ENCODE data around the gene UNC13A.

Gene UNC13A

DNA sequence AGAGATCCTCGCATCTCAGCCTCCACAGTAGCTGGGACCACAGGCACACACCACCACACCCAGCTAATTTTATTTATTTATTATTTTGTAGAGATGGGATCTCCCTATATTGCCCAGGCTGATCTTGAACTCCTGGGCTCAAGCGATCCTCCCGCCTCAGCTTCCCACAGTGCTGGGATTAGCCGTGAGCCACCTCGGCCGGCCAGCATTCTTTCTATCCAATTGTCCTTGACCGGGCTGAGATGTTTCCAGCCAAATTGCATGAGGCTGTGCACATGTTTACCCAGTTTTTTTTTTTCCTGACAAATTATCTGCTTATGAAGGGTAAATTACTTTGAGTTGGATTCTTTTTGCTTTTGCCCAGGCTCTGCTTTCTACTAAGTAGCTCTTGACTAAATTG, 28.2 kb downstream of the UNC13A start:
- H3K36me3 ChIP-seq = peaks cover 35% of the 10 kb centered on the region
- TF ChIP-seq, protein P1, sequence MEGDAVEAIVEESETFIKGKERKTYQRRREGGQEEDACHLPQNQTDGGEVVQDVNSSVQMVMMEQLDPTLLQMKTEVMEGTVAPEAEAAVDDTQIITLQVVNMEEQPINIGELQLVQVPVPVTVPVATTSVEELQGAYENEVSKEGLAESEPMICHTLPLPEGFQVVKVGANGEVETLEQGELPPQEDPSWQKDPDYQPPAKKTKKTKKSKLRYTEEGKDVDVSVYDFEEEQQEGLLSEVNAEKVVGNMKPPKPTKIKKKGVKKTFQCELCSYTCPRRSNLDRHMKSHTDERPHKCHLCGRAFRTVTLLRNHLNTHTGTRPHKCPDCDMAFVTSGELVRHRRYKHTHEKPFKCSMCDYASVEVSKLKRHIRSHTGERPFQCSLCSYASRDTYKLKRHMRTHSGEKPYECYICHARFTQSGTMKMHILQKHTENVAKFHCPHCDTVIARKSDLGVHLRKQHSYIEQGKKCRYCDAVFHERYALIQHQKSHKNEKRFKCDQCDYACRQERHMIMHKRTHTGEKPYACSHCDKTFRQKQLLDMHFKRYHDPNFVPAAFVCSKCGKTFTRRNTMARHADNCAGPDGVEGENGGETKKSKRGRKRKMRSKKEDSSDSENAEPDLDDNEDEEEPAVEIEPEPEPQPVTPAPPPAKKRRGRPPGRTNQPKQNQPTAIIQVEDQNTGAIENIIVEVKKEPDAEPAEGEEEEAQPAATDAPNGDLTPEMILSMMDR (IDR thresholded peaks at IDR 0.05; ENCODE audit: low read depth, low read length) = no peak
- H3K27ac ChIP-seq = no peak overlapping the region
- no peaks in the 10 kb centered on the region for H3K27me3 ChIP-seq (ENCODE audit: insufficient read depth, low read depth, severe bottlenecking)
- no peak for DNase-seq
- H3K9me3 ChIP-seq (ENCODE audit: severe bottlenecking) = no peaks in the 10 kb centered on the region
- H3K4me3 ChIP-seq (ENCODE audit: low read depth, low read length) = no peak overlapping the region

DNA sequence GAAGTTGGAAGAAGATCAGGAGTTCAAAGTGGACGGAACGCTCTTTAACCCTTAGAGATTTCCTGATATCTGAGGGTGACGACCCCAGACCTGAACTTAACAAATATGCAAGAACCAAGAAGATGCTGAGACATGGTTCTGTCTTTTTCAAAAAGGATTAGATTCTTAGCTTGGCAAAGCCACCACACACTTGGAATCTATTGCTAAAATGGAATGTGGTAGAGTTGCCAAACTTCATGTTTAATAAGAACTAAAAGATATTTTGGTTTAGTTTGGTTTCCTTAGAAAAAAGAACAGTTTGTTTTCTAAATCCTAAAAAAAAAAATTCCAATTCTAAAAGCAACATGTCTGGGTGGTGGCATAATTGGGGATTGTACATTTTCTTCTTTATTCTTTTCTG, 29.5 kb downstream of the UNC13A start:
- TF ChIP-seq, protein P1 (IDR thresholded peaks at IDR 0.05; ENCODE audit: low read depth, low read length) = no peak
- Histone ChIP-seq H3K36me3 (peaks cover 47% of the 10 kb centered on the region), H3K27me3 (ENCODE audit: insufficient read depth, low read depth, severe bottlenecking) (no peaks in the 10 kb centered on the region), H3K27ac (no peak overlapping the region), H3K4me3 (ENCODE audit: low read depth, low read length) (no peak overlapping the region), H3K9me3 (ENCODE audit: severe bottlenecking) (no peaks in the 10 kb centered on the region)
- DNase-seq = no peak

DNA sequence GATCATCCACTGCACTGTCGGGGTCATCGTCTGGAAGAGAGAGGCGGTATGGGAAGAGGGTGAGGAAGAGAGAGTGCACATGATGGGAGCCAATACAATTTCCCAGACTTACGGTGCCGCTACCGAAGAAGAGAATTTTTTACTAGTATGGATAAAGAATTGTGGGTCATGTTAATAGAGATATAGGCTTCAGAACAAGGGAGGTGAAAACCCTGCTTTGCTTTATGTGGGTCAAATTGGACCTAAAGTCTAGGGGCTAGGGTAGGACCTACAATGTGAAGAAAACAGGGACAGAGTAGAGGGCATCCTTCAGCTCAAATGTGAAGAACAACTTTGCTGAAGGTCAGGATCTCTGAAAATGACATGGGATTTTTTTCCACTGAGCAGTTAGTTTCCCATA, 29.9 kb downstream of the UNC13A start:
- DNase-seq = no peak
- H3K9me3 ChIP-seq (ENCODE audit: severe bottlenecking) = no peaks in the 10 kb centered on the region
- no peak overlapping the region for H3K4me3 ChIP-seq (ENCODE audit: low read depth, low read length)
- no peak overlapping the region for H3K27ac ChIP-seq
- H3K27me3 ChIP-seq (ENCODE audit: insufficient read depth, low read depth, severe bottlenecking) = no peaks in the 10 kb centered on the region
- H3K36me3 ChIP-seq = peaks cover 49% of the 10 kb centered on the region
- TF ChIP-seq, protein P1 (IDR thresholded peaks at IDR 0.05; ENCODE audit: low read depth, low read length) = no peak

DNA sequence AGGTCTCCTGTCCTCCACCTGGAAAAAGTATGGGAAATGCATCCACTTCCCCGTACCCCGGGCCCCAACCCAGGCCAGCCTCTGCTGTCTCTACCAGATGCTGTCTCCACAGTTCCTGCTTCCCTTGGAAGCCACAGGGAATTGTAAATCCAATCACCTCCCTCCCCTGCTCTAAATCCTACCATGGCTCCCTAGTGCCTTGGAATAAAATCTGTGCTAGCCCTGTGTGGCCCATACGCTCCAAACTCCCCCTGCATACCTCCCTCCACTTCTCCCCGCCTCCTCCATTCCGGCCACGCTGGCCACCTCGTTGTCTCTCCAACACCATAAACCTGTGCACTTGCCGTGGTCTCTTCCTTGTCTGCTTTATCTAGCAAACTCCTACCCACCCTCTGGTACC, 31.2 kb downstream of the UNC13A start:
- no peaks in the 10 kb centered on the region for H3K9me3 ChIP-seq (ENCODE audit: severe bottlenecking)
- H3K4me3 ChIP-seq (ENCODE audit: low read depth, low read length) = no peak overlapping the region
- peaks cover 58% of the 10 kb centered on the region for H3K36me3 ChIP-seq
- no peaks in the 10 kb centered on the region for H3K27me3 ChIP-seq (ENCODE audit: insufficient read depth, low read depth, severe bottlenecking)
- DNase-seq = no peak
- H3K27ac ChIP-seq = no peak overlapping the region
- TF ChIP-seq, protein P1 (IDR thresholded peaks at IDR 0.05; ENCODE audit: low read depth, low read length) = no peak

DNA sequence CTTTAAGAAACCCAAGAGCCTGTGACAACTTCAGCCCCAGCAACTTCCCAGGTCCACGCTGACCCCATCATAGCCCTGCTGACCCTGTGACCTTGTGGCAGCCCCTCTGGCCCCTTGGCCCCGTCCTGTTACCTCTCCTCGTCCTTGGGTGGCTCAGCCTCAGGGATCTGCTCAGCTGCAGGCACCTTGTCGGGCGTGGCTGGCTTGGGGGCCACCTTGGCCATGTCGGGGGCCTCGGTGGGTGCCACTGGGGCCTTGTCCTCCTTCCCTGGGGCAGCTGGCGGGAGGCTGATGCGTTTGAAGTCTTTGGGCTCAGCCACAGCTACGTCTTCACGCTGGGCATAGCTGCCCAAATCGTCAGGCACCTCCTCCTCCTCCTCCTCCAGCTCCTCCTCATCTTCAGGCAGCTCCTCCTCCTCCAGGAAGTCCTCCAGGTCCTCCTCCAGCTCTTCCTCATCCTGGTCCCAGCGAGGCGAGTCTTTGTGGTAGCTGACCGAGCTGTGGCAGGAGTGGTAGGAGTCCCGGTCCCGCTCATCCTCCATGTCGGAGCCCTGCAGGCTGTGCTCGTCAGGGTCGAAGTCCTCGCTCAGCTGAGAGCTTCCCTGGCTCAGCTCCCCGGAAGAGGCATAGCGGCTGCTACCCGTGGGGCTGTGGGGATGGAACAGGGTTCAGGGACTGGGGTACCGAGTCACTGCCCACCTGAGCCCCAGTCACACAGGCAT, 32.2 kb downstream of the UNC13A start:
- peaks cover 69% of the 10 kb centered on the region for H3K36me3 ChIP-seq
- no peak for DNase-seq
- TF ChIP-seq, protein P1 (IDR thresholded peaks at IDR 0.05; ENCODE audit: low read depth, low read length) = no peak
- no peaks in the 10 kb centered on the region for H3K9me3 ChIP-seq (ENCODE audit: severe bottlenecking)
- no peak overlapping the region for H3K27ac ChIP-seq
- no peak overlapping the region for H3K4me3 ChIP-seq (ENCODE audit: low read depth, low read length)
- no peaks in the 10 kb centered on the region for H3K27me3 ChIP-seq (ENCODE audit: insufficient read depth, low read depth, severe bottlenecking)

DNA sequence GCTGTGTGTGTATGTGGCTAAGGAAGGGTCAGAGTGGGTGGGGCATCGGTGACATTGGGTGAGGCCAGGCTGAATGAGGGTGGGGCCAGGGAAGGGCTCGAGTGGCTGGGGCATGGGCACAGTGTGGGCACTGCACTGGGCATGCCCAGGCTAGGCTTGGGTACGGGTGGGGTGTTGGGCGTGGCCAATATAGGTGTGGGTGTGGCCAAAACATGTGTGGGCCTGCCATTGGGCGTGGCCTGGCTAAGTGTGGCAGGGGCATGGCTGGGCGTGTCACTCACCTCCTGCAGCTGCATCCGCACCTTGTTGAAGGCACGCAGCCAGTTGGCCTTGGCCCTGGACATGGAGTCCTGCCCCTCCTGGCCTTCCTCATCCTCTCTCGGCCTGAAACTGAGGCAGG, 33.2 kb downstream of the UNC13A start:
- H3K9me3 ChIP-seq (ENCODE audit: severe bottlenecking) = no peaks in the 10 kb centered on the region
- DNase-seq = no peak
- TF ChIP-seq, protein P1 (IDR thresholded peaks at IDR 0.05; ENCODE audit: low read depth, low read length) = no peak
- H3K27ac ChIP-seq = no peak overlapping the region
- no peaks in the 10 kb centered on the region for H3K27me3 ChIP-seq (ENCODE audit: insufficient read depth, low read depth, severe bottlenecking)
- H3K36me3 ChIP-seq = peaks cover 75% of the 10 kb centered on the region
- H3K4me3 ChIP-seq (ENCODE audit: low read depth, low read length) = no peak overlapping the region

Data from WERI-Rb-1 (cell line).